ENCODE measurements around the gene EFCAB11. TPM values are rescaled to one million over a fixed set of nuclear protein-coding genes. Genes with fewer than 3 reads are reported as not detected.

Gene EFCAB11
- total RNA-seq, 1 donor from 2014 or later = 9.9 TPM

GRCh38 chr14:89823743-89824142, 130.8 kb downstream of the EFCAB11 start:
- peaks cover 32% of the 10 kb centered on the region for H3K4me1 Mint-ChIP-seq
- H3K36me3 Mint-ChIP-seq = peaks cover 24% of the 10 kb centered on the region
- H3K27me3 Mint-ChIP-seq (ENCODE audit: low read depth) = no peaks in the 10 kb centered on the region
- DNase-seq (ENCODE audit: low spot score in 2 of 2, unreplicated experiment in 2 of 2) = no peak
- no peak overlapping the region for H3K4me3 Mint-ChIP-seq
- H3K9me3 Mint-ChIP-seq = peaks cover 26% of the 10 kb centered on the region
- no peak overlapping the region for H3K27ac Mint-ChIP-seq
- no peak for TF ChIP-seq CTCF (IDR thresholded peaks at IDR 0.05; ENCODE audit: unreplicated experiment)

- Mint-ChIP-seq H3K36me3 (no peaks in the 10 kb centered on the region), H3K4me1 (peaks cover 44% of the 10 kb centered on the region), H3K4me3 (peak overlapping the region; percentile 59), H3K27ac (peak overlapping the region; percentile 98), H3K27me3 (ENCODE audit: low read depth) (no peaks in the 10 kb centered on the region), H3K9me3 (peaks cover 7% of the 10 kb centered on the region)
- TF ChIP-seq CTCF (IDR thresholded peaks at IDR 0.05; ENCODE audit: unreplicated experiment) = no peak
- DNase-seq (ENCODE audit: low spot score in 2 of 2, unreplicated experiment in 2 of 2) = no peak
Measured at GRCh38 chr14:89814126-89814525, 140.4 kb downstream of the EFCAB11 start.

- peaks cover 7% of the 10 kb centered on the region for H3K9me3 Mint-ChIP-seq
- DNase-seq (ENCODE audit: low spot score in 2 of 2, unreplicated experiment in 2 of 2) = peak; percentile 42 to 66
- TF ChIP-seq CTCF (IDR thresholded peaks at IDR 0.05; ENCODE audit: unreplicated experiment) = no peak
- H3K4me3 Mint-ChIP-seq = peak overlapping the region; percentile 59
- H3K4me1 Mint-ChIP-seq = peaks cover 40% of the 10 kb centered on the region
- H3K36me3 Mint-ChIP-seq = no peaks in the 10 kb centered on the region
- peak overlapping the region; percentile 98 for H3K27ac Mint-ChIP-seq
- no peaks in the 10 kb centered on the region for H3K27me3 Mint-ChIP-seq (ENCODE audit: low read depth)
Measured at GRCh38 chr14:89813617-89814031, 140.9 kb downstream of the EFCAB11 start.

- Mint-ChIP-seq H3K4me1 (peaks cover 42% of the 10 kb centered on the region), H3K9me3 (peaks cover 7% of the 10 kb centered on the region), H3K36me3 (no peaks in the 10 kb centered on the region), H3K4me3 (no peak overlapping the region), H3K27ac (peak overlapping the region; percentile 98), H3K27me3 (ENCODE audit: low read depth) (no peaks in the 10 kb centered on the region)
- DNase-seq (ENCODE audit: low spot score in 2 of 2, unreplicated experiment in 2 of 2) = no peak
- no peak for TF ChIP-seq CTCF (IDR thresholded peaks at IDR 0.05; ENCODE audit: unreplicated experiment)
Measured at GRCh38 chr14:89811954-89812575, 142.5 kb downstream of the EFCAB11 start.

GRCh38 chr14:89810101-89810500, 144.4 kb downstream of the EFCAB11 start:
- no peak overlapping the region for H3K4me3 Mint-ChIP-seq
- no peak for DNase-seq (ENCODE audit: low spot score in 2 of 2, unreplicated experiment in 2 of 2)
- H3K27ac Mint-ChIP-seq = peak overlapping the region; percentile 53
- no peaks in the 10 kb centered on the region for H3K27me3 Mint-ChIP-seq (ENCODE audit: low read depth)
- peaks cover 7% of the 10 kb centered on the region for H3K9me3 Mint-ChIP-seq
- H3K4me1 Mint-ChIP-seq = peaks cover 44% of the 10 kb centered on the region
- H3K36me3 Mint-ChIP-seq = no peaks in the 10 kb centered on the region
- TF ChIP-seq CTCF (IDR thresholded peaks at IDR 0.05; ENCODE audit: unreplicated experiment) = no peak
